Hepatocyte (in vitro differentiated cells): ENCODE measurements around the gene SEZ6. TPM values are rescaled to one million over a fixed set of nuclear protein-coding genes. Genes with fewer than 3 reads are reported as not detected.

ENCODE experiments used
- DNase-seq: peaks from one replicate; pipeline ENCODE4 v3.0.0-alpha.2; 2016; ENCODE audit warnings: low spot score
- H2AFZ ChIP-seq: fragments of 200-600 bp; sonication (generic); 2 replicates; pipeline ENCODE4 v1.6.0; 2016; ENCODE audit warnings: antibody characterized with exemption, mild to moderate bottlenecking
- H3K27ac ChIP-seq: fragments of 200-600 bp; sonication (generic); 2 replicates; pipeline ENCODE4 v1.5.1; 2016; ENCODE audit warnings: mild to moderate bottlenecking
- H3K27me3 ChIP-seq: fragments of 200-600 bp; sonication (generic); 2 replicates; pipeline ENCODE4 v1.6.1; 2016
- H3K36me3 ChIP-seq: fragments of 200-600 bp; sonication (generic); replicated peaks from 2 replicates; pipeline ENCODE4 v1.5.1; 2016; ENCODE audit warnings: low read depth; ENCODE audit not compliant: insufficient read depth
- H3K4me1 ChIP-seq: fragments of 200-600 bp; sonication (generic); 2 replicates; pipeline ENCODE4 v1.5.1; 2016; ENCODE audit warnings: mild to moderate bottlenecking, moderate library complexity; ENCODE audit not compliant: insufficient read depth
- H3K4me2 ChIP-seq: fragments of 200-600 bp; sonication (generic); 2 replicates; pipeline ENCODE4 v1.6.0; 2016
- H3K4me3 ChIP-seq: fragments of 200-600 bp; sonication (generic); 2 replicates; pipeline ENCODE4 v1.5.1; 2016; ENCODE audit warnings: mild to moderate bottlenecking
- H3K79me2 ChIP-seq: fragments of 200-600 bp; sonication (generic); 2 replicates; pipeline ENCODE4 v1.6.0; 2017; ENCODE audit warnings: mild to moderate bottlenecking
- H3K9me2 ChIP-seq: fragments of 200-600 bp; sonication (generic); replicated peaks from 2 replicates; pipeline ENCODE4 v1.6.0; 2017; ENCODE audit warnings: mild to moderate bottlenecking; ENCODE audit not compliant: insufficient read depth
- H3K9me3 ChIP-seq: fragments of 200-600 bp; sonication (generic); 2 replicates; pipeline ENCODE4 v1.5.1; 2016; ENCODE audit warnings: low read depth, mild to moderate bottlenecking
- H4K20me1 ChIP-seq: fragments of 200-600 bp; sonication (generic); 2 replicates; pipeline ENCODE4 v1.6.0; 2016; ENCODE audit warnings: mild to moderate bottlenecking; ENCODE audit not compliant: insufficient read depth, poor library complexity, severe bottlenecking
- CTCF ChIP-seq: fragments of 200-600 bp; sonication (generic); IDR thresholded peaks from 2 replicates; pipeline ENCODE4 v1.5.1; 2016; ENCODE audit warnings: antibody characterized with exemption, mild to moderate bottlenecking; ENCODE audit not compliant: poor library complexity
- EZH2 ChIP-seq: fragments of 200-600 bp; sonication (generic); IDR thresholded peaks from 2 replicates; pipeline ENCODE4 v1.6.1; 2016; ENCODE audit warnings: antibody characterized with exemption, mild to moderate bottlenecking, borderline replicate concordance
- EZH2phosphoT487 ChIP-seq: fragments of 200-600 bp; sonication (generic); IDR thresholded peaks from one replicate; pipeline ENCODE4 v1.6.1; 2018; ENCODE audit warnings: antibody characterized with exemption, mild to moderate bottlenecking, low read depth, moderate library complexity; ENCODE audit not compliant: unreplicated experiment, severe bottlenecking
- WGBS: methylation state at CpG from one replicate; pipeline ENCODE4 v1.1.6; 2016; ENCODE audit warnings: low lambda C conversion rate; ENCODE audit errors: missing lambda C conversion rate; 5-methylcytosine and 5-hydroxymethylcytosine counted together
- polyA plus RNA-seq: library from polyadenylated mRNA; unstranded; fragments of >200 nt; fragmentation: Nextera tagmentation; extraction: Ambion mirVana; gene quantifications from 2 replicates; pipeline ENCODE4 v1.2.1, GENCODE V29; 2016
- total RNA-seq: library from RNA; depleted of rRNA; stranded (reverse); fragments of >200 nt; gene quantifications from 2 replicates; pipeline ENCODE4 v1.2.3, GENCODE V29; 2014

SEZ6 gene
- total and polyA plus RNA-seq, 2 experiments from 2014 or later: 0.81 to 1.2 TPM

- Histone ChIP-seq H3K4me1 (peaks cover 5% of the 10 kb centered on the region), H3K9me2 (no peaks in the 10 kb centered on the region), H3K79me2 (no peaks in the 10 kb centered on the region), H3K4me3 (no peak overlapping the region), H3K4me2 (no peak overlapping the region), H3K9me3 (no peaks in the 10 kb centered on the region), H2AFZ (no peak overlapping the region), H3K36me3 (no peaks in the 10 kb centered on the region), H3K27ac (no peak overlapping the region), H3K27me3 (peaks cover 3% of the 10 kb centered on the region), H4K20me1 (no peaks in the 10 kb centered on the region)
- DNase-seq: no peak
- WGBS: 44% methylated on average over 2 of the region's 2 CpGs
- TF ChIP-seq CTCF: no peak
- no peak for TF ChIP-seq EZH2phosphoT487
- TF ChIP-seq EZH2: no peak
Observed at GRCh38 chr17:28968914-28969295, 36.9 kb downstream of the SEZ6 start.

- Histone ChIP-seq H3K79me2 (no peaks in the 10 kb centered on the region), H3K4me1 (peaks cover 5% of the 10 kb centered on the region), H3K4me3 (no peak overlapping the region), H3K4me2 (no peak overlapping the region), H4K20me1 (no peaks in the 10 kb centered on the region), H3K36me3 (no peaks in the 10 kb centered on the region), H3K9me3 (no peaks in the 10 kb centered on the region), H3K27ac (no peak overlapping the region), H3K27me3 (peaks cover 8% of the 10 kb centered on the region), H2AFZ (no peak overlapping the region), H3K9me2 (no peaks in the 10 kb centered on the region)
- no peak for TF ChIP-seq EZH2
- TF ChIP-seq EZH2phosphoT487: no peak
- no peak for TF ChIP-seq CTCF
- 29% methylated on average over 10 of the region's 10 CpGs for WGBS
- peak; percentile 52 for DNase-seq
Observed at GRCh38 chr17:28968231-28968913, 37.5 kb downstream of the SEZ6 start.

- Histone ChIP-seq H3K4me1 (peaks cover 5% of the 10 kb centered on the region), H3K27ac (no peak overlapping the region), H3K36me3 (no peaks in the 10 kb centered on the region), H3K79me2 (no peaks in the 10 kb centered on the region), H2AFZ (no peak overlapping the region), H4K20me1 (no peaks in the 10 kb centered on the region), H3K4me3 (no peak overlapping the region), H3K4me2 (no peak overlapping the region), H3K9me3 (no peaks in the 10 kb centered on the region), H3K9me2 (no peaks in the 10 kb centered on the region), H3K27me3 (peaks cover 6% of the 10 kb centered on the region)
- TF ChIP-seq EZH2phosphoT487 (no peak), EZH2 (no peak), CTCF (no peak)
- no peak for DNase-seq
- 56% methylated on average over 7 of the region's 7 CpGs for WGBS
Observed at GRCh38 chr17:28967221-28968135, 38.4 kb downstream of the SEZ6 start.
